ENCODE measurements around the gene RPGRIP1L.

The RPGRIP1L gene

DNA sequence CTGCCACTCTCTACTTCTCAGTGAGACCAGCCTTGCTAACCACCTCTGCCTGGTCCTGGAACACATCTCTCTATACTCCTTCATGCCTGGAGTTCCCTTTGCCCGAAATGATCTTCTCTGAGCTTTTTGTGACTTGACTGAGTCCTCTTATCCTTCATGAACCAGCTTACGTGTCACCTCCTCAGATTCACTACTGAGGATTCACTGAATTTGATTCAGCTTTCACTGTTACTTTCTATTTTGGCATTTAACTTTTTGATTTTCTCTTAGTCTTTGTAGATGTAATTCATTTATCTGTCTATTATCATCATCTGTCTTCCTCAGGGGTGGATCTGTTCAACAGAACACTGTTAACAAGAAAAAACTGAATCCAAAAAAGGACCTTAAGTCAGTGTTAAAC lies 95.6 kb downstream of the RPGRIP1L start:
- DNase-seq (ENCODE audit: low read depth) = no peak
- H3K4me3 ChIP-seq (ENCODE audit: control insufficient read depth, low read depth, low read length) = no peak overlapping the region
- TF ChIP-seq, protein P1, sequence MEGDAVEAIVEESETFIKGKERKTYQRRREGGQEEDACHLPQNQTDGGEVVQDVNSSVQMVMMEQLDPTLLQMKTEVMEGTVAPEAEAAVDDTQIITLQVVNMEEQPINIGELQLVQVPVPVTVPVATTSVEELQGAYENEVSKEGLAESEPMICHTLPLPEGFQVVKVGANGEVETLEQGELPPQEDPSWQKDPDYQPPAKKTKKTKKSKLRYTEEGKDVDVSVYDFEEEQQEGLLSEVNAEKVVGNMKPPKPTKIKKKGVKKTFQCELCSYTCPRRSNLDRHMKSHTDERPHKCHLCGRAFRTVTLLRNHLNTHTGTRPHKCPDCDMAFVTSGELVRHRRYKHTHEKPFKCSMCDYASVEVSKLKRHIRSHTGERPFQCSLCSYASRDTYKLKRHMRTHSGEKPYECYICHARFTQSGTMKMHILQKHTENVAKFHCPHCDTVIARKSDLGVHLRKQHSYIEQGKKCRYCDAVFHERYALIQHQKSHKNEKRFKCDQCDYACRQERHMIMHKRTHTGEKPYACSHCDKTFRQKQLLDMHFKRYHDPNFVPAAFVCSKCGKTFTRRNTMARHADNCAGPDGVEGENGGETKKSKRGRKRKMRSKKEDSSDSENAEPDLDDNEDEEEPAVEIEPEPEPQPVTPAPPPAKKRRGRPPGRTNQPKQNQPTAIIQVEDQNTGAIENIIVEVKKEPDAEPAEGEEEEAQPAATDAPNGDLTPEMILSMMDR (conservative IDR thresholded peaks at IDR 0.05; ENCODE audit: control insufficient read depth, insufficient read depth, low read depth, low read length) = no peak

DNA sequence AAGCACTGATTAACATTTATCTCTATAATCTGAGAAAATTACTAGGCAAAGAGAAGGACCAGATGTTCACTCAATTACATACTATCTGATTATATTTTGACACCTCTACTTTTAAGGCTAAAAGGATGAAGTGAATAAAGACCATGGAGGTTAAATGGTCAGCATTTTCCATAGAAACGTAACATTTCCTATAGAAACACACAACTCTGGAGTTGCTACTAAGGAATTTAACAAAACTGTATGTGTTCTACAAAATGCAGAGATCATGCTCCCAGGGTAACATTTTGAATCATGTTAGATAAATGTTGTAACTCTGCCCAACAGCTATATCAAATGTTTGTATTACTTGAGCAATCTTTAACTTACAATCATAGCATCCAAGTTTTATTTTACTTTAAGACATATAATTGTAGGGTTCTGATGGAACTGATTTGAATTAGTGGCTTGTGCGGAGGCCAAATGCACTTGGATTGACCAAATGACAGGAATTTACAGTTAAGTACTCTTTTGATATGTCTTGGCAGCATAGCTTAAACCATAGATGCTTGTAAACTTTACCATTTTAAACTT lies 97.7 kb downstream of the RPGRIP1L start:
- TF ChIP-seq, protein P1 (conservative IDR thresholded peaks at IDR 0.05; ENCODE audit: control insufficient read depth, insufficient read depth, low read depth, low read length) = no peak
- DNase-seq (ENCODE audit: low read depth) = no peak
- no peak overlapping the region for H3K4me3 ChIP-seq (ENCODE audit: control insufficient read depth, low read depth, low read length)

DNA sequence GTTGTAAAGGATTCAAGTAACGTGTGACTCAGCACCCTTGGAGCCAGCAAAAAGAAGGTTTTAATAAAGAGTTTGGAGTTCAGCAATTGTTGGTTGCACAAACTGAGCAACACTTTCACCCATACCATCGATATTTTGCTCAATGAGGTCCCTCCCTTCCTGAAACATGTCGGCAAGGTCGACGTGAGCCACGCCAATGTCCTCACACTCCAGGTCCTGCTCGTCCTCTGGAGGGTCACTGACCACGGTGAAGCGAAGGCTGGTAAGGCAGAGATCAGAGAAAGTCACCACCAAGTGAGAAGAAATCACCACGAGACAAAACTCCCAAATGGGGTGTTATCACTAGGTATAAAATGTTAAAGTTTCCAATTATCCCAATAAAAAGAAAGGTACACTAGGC lies 98.3 kb downstream of the RPGRIP1L start:
- TF ChIP-seq, protein P1 (conservative IDR thresholded peaks at IDR 0.05; ENCODE audit: control insufficient read depth, insufficient read depth, low read depth, low read length) = no peak
- no peak for DNase-seq (ENCODE audit: low read depth)
- H3K4me3 ChIP-seq (ENCODE audit: control insufficient read depth, low read depth, low read length) = no peak overlapping the region

DNA sequence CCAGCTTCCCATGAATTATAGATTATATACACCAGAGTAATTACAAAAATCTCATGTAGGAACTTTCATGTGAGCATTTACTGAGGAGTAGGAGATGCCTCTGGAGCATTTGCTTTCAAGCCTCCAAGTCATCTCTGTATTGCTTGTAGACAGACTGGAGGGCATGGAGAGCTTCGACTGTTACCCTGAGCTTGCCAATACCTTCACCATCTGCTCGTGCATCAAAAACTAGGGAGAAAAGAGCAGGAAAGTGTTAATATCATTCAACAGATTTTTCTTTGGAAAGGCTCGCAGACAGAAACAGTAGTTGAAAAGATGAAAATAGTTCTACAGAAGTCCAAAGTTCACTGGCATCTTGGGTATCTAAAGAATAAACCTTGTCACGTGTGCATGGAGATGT lies 101.7 kb downstream of the RPGRIP1L start:
- H3K4me3 ChIP-seq (ENCODE audit: control insufficient read depth, low read depth, low read length) = no peak overlapping the region
- TF ChIP-seq, protein P1 (conservative IDR thresholded peaks at IDR 0.05; ENCODE audit: control insufficient read depth, insufficient read depth, low read depth, low read length) = no peak
- DNase-seq (ENCODE audit: low read depth) = no peak

DNA sequence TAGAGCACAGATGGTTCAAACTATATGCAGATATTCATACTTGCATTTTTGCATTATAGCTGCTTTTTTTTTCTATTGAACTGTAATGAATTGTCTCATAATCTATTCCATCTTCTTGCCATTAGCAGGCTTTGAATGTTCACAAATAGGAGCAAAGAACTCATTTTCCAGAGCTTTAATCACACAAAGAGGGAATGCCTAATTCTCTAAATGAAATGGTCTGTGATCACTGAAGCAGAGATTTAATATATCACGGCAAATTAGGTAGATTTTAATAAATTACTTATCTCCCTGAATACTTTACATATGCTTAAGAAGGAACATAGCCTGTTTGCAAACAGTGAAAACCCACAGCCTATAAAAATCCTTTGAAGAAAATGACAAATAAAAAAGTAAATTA lies 103.0 kb downstream of the RPGRIP1L start:
- TF ChIP-seq, protein P1 (conservative IDR thresholded peaks at IDR 0.05; ENCODE audit: control insufficient read depth, insufficient read depth, low read depth, low read length) = no peak
- DNase-seq (ENCODE audit: low read depth) = no peak
- no peak overlapping the region for H3K4me3 ChIP-seq (ENCODE audit: control insufficient read depth, low read depth, low read length)

DNA sequence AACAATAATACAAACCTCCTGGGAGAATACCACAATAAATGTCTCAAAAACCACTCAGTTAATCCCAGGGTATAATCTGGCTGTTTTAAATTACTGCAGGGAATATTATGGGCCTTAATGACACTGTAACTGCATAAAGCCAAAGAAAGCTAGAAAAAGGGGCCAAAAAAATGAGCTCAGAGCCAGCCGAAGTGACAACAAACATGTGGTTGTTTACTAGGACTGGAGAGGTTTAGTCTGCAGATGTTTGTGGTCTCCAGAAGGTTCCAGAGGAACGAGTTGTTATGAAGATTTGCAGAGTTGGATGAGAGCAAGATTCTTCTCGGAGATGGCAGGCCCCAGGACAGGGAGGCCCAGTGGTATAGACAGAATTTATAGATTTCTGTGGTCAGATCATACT lies 103.5 kb downstream of the RPGRIP1L start:
- TF ChIP-seq, protein P1 (conservative IDR thresholded peaks at IDR 0.05; ENCODE audit: control insufficient read depth, insufficient read depth, low read depth, low read length) = no peak
- DNase-seq (ENCODE audit: low read depth) = peak; percentile 20
- H3K4me3 ChIP-seq (ENCODE audit: control insufficient read depth, low read depth, low read length) = no peak overlapping the region

DNA sequence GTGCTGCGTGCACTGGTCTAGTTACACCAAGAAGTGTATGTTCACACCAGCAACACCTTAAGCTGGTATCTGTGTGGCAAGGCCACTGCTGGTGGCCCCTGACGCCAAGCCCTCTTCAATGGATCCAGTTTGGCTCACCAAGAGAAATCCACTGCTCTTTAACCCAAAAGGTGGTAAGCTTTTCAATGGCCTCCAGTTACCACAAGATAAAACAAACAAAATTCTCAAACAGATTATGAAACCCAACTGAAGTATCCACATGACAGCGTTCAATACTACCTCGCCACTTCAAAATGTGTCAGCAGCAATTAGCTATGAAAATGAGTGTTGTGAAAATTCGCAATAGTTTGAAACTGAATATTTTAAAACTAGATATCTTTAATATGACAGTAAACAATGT lies 104.1 kb downstream of the RPGRIP1L start:
- TF ChIP-seq, protein P1 (conservative IDR thresholded peaks at IDR 0.05; ENCODE audit: control insufficient read depth, insufficient read depth, low read depth, low read length) = no peak
- H3K4me3 ChIP-seq (ENCODE audit: control insufficient read depth, low read depth, low read length) = no peak overlapping the region
- DNase-seq (ENCODE audit: low read depth) = no peak

Measured in fibroblast of mammary gland (primary cell).